Activated CD8-positive, alpha-beta T cell treated with anti-CD3 and anti-CD28 coated beads for 36 hours (primary cell): Measurements from ENCODE around the gene IVNS1ABP. TPM values are rescaled to one million over a fixed set of nuclear protein-coding genes. Genes with fewer than 3 reads are reported as not detected.

Experiments used
- ATAC-seq: fragments of 200-7000 bp; cut with Tn5 transposase; one replicate; pipeline ENCODE4 v1.10.0; 2021; ENCODE audit warnings: mild to moderate bottlenecking, moderate library complexity
- CTCF ChIA-PET: fragments of 350-600 bp; sonication (Branson Sonifier 250); formaldehyde crosslinking; loops from one replicate; lab custom pipeline; 2021; ENCODE audit warnings: antibody characterized with exemption; lab: Charles Lee
- POLR2A ChIA-PET: fragments of 350-600 bp; sonication (Branson Sonifier 250); formaldehyde crosslinking; loops from one replicate; lab custom pipeline; 2021; ENCODE audit warnings: antibody characterized with exemption; lab: Charles Lee
- DNase-seq: peaks from one replicate; pipeline ENCODE4 v3.0.0-alpha.2; 2020
- H3K27ac Mint-ChIP-seq: one replicate; pipeline ENCODE4 v1.8.0; 2021; ENCODE audit warnings: mild to moderate bottlenecking, mixed read lengths
- H3K27me3 Mint-ChIP-seq: one replicate; pipeline ENCODE4 v1.8.0; 2021; ENCODE audit warnings: mixed read lengths
- H3K36me3 Mint-ChIP-seq: one replicate; pipeline ENCODE4 v1.8.0; 2021; ENCODE audit warnings: low read depth, mixed read lengths
- H3K4me1 Mint-ChIP-seq: one replicate; pipeline ENCODE4 v1.8.0; 2021; ENCODE audit warnings: low read depth, mixed read lengths
- H3K4me3 Mint-ChIP-seq: one replicate; pipeline ENCODE4 v1.8.0; 2021; ENCODE audit warnings: mild to moderate bottlenecking, moderate library complexity, mixed read lengths
- H3K9me3 Mint-ChIP-seq: one replicate; pipeline ENCODE4 v1.8.0; 2021; ENCODE audit warnings: mixed read lengths
- CTCF ChIP-seq: fragments of 200-600 bp; IDR thresholded peaks from one replicate; pipeline ENCODE4 v1.8.0; 2022; ENCODE audit warnings: antibody characterized with exemption, mild to moderate bottlenecking
- intact Hi-C: fragments of 100-400 bp; cut with micrococcal nuclease; formaldehyde crosslinking; loops from one replicate; pipeline ENCODE4 v1.10.0; 2022
- total RNA-seq, 2 experiments: library from RNA; stranded (reverse); gene quantifications; one replicate each; pipeline ENCODE4 v1.2.3, GENCODE V29; 2021

IVNS1ABP gene
- total RNA-seq, 2 experiments from 2014 or later: 244 to 256 TPM

DNA sequence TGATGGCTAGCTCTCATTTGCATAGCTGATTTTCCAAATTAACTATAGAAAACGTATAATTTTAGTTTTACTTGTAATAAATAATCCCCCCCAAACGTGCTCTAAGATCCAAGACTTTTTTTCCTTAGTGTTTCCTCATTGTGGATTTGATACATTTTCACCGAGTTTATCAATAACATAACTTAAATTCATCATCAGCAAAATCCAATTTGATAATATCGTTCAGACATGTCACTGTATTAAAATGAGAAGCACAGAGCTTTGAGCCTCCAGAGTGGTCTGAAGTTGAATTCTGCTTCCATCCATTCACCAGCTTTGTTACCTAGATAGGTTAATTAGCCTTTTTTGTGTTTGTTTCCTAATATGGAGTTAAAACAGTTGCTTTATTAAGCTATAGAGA, 51.7 kb downstream of the IVNS1ABP start:
- Mint-ChIP-seq H3K4me1 (peaks cover 2% of the 10 kb centered on the region), H3K27me3 (no peaks in the 10 kb centered on the region), H3K36me3 (peaks cover 1% of the 10 kb centered on the region), H3K9me3 (no peaks in the 10 kb centered on the region), H3K4me3 (no peak overlapping the region), H3K27ac (no peak overlapping the region)
- ChIA-PET POLR2A (no interaction called here), CTCF (interaction anchor here (1.1 kb wide), 1 partner anchor 205 kb away, joined by 3 read pairs; no protein-coding TSS in a partner anchor)
- no peak for DNase-seq
- no peak for ATAC-seq
- intact Hi-C loops: no loop called here
- TF ChIP-seq CTCF: no peak

GRCh38 chr1:185263780-185264179, 53.3 kb downstream of the IVNS1ABP start:
- ChIA-PET POLR2A (no interaction called here), CTCF (interaction anchor here (0.7 to 1.1 kb wide), 2 partner anchors 15 to 109 kb away, joined by 3 to 4 read pairs; no protein-coding TSS in a partner anchor)
- no peak overlapping the region for H3K4me3 Mint-ChIP-seq
- TF ChIP-seq CTCF: no peak
- H3K4me1 Mint-ChIP-seq: peaks cover 2% of the 10 kb centered on the region
- DNase-seq: no peak
- H3K9me3 Mint-ChIP-seq: no peaks in the 10 kb centered on the region
- ATAC-seq: no peak
- H3K27ac Mint-ChIP-seq: no peak overlapping the region
- intact Hi-C loops: no loop called here
- no peaks in the 10 kb centered on the region for H3K27me3 Mint-ChIP-seq
- peaks cover 1% of the 10 kb centered on the region for H3K36me3 Mint-ChIP-seq

DNA sequence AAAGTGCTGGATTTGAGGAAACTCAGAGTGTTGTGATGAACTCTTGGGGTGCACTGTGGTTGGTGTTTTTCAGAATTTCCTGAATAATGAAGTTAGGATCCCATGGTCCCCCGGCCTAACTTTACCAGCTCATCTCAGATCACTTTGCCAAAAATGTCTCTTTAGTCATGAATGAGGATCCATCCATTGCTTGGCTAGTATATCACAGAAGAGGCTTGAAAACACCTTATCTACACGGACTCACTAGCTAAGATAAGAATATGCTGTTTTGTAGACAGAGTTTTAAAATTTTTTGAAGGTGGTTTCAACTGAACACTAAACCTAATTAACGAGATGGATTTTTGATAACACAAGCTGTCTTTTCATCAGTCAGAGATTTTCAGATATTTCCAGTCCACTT, 53.8 kb downstream of the IVNS1ABP start:
- CTCF ChIA-PET: interaction anchor here (0.7 to 1.1 kb wide), 2 partner anchors 15 to 109 kb away, joined by 3 to 4 read pairs; no protein-coding TSS in a partner anchor
- TF ChIP-seq CTCF: no peak
- H3K36me3 Mint-ChIP-seq: peaks cover 1% of the 10 kb centered on the region
- no peak for ATAC-seq
- H3K4me3 Mint-ChIP-seq: no peak overlapping the region
- H3K9me3 Mint-ChIP-seq: peaks cover under 1% of the 10 kb centered on the region
- no peak for DNase-seq
- no peaks in the 10 kb centered on the region for H3K27me3 Mint-ChIP-seq
- POLR2A ChIA-PET: no interaction called here
- no peak overlapping the region for H3K27ac Mint-ChIP-seq
- intact Hi-C loops: no loop called here
- peaks cover 2% of the 10 kb centered on the region for H3K4me1 Mint-ChIP-seq

DNA sequence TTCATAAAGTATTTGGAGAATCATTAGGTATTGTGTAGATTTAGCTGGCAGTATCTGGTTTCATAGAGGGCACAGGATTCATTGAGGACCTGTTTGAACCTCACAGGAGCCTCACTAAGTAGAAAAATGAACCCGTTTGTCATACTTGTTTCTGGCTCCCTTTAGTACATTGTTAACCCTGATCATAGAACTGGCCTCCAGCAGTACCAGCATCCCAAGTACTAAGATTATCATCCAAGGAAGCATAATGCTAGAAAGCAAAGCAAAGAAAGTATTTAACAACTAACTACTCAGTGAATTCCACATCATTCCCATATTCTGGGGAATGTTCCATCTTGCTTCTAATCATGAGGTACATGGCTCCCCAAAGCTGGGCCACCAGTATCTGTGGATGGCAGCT, 54.9 kb downstream of the IVNS1ABP start:
- DNase-seq: no peak
- Mint-ChIP-seq H3K9me3 (peaks cover 2% of the 10 kb centered on the region), H3K27ac (no peak overlapping the region), H3K36me3 (peaks cover 1% of the 10 kb centered on the region), H3K27me3 (no peaks in the 10 kb centered on the region), H3K4me1 (peaks cover 3% of the 10 kb centered on the region), H3K4me3 (no peak overlapping the region)
- intact Hi-C loops: no loop called here
- ChIA-PET CTCF (no interaction called here), POLR2A (no interaction called here)
- no peak for ATAC-seq
- no peak for TF ChIP-seq CTCF

DNA sequence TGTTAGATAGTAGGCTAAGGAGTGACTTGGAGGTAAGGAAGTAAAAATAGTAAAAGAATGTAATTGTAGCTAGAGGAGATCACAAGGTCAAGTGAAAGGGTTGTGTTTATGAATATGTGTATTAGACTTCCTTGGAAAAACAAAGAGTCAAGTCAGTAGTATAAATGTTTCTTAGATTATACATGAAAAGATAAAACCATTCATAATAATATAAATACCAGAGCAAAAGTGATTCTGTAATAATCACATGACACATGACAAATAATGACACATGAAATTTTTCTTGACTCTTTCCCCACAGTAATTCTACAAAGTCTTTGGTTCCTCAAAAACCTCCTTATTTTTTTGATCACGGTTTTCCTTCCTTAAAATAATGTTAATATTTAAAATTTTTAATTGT, 56.4 kb downstream of the IVNS1ABP start:
- intact Hi-C loops: no loop called here
- POLR2A ChIA-PET: no interaction called here
- H3K27me3 Mint-ChIP-seq: no peaks in the 10 kb centered on the region
- no peak for DNase-seq
- peaks cover 5% of the 10 kb centered on the region for H3K4me1 Mint-ChIP-seq
- no peak for TF ChIP-seq CTCF
- no peak for ATAC-seq
- peaks cover 3% of the 10 kb centered on the region for H3K36me3 Mint-ChIP-seq
- peaks cover 2% of the 10 kb centered on the region for H3K9me3 Mint-ChIP-seq
- no peak overlapping the region for H3K27ac Mint-ChIP-seq
- CTCF ChIA-PET: no interaction called here
- no peak overlapping the region for H3K4me3 Mint-ChIP-seq
